H1 (cell line): ENCODE data around the gene SELENOV. TPM values are rescaled to one million over a fixed set of nuclear protein-coding genes. Genes with fewer than 3 reads are reported as not detected.

ENCODE experiments used
- ATF3 ChIP-seq: IDR thresholded peaks from 2 replicates; pipeline ENCODE4 v1.6.1; 2011; ENCODE audit warnings: low read depth, mild to moderate bottlenecking, low read length; ENCODE audit not compliant: insufficient read depth
- CHD2 ChIP-seq: IDR thresholded peaks from 2 replicates; pipeline ENCODE4 v1.6.1; 2012; ENCODE audit warnings: low read length, improper control_type of control experiment
- CREB1 ChIP-seq: IDR thresholded peaks from 2 replicates; pipeline ENCODE4 v1.6.1; 2012; ENCODE audit warnings: inconsistent platforms
- GABPA ChIP-seq: IDR thresholded peaks from 2 replicates; pipeline ENCODE4 v1.6.1; 2011; ENCODE audit warnings: mild to moderate bottlenecking, low read length, moderate library complexity, borderline replicate concordance; ENCODE audit not compliant: insufficient read depth
- JUND ChIP-seq: IDR thresholded peaks from 2 replicates; pipeline ENCODE4 v1.6.1; 2011; ENCODE audit warnings: mild to moderate bottlenecking, improper control_type of control experiment, low read length
- KDM1A ChIP-seq: fragments of 200-600, 300-600 bp; sonication (generic); IDR thresholded peaks from 2 replicates; pipeline ENCODE4 v1.7.1; 2016; ENCODE audit warnings: mild to moderate bottlenecking, low read length, borderline replicate concordance
- KDM4A ChIP-seq: IDR thresholded peaks from one replicate; pipeline ENCODE4 v1.7.1; 2012; ENCODE audit warnings: low read depth, mild to moderate bottlenecking, moderate library complexity, low read length, inconsistent platforms; ENCODE audit not compliant: severe bottlenecking
- KDM5A ChIP-seq: fragments of 200-600 bp; IDR thresholded peaks from 2 replicates; pipeline ENCODE4 v1.7.1; 2012; ENCODE audit warnings: mild to moderate bottlenecking, low read length, inconsistent platforms, mixed read lengths
- MAX ChIP-seq: IDR thresholded peaks from 2 replicates; pipeline ENCODE4 v1.6.1; 2012; ENCODE audit warnings: inconsistent platforms
- POLR2A ChIP-seq, 2 experiments: IDR thresholded peaks; 1 replicate in 1 of 2; 2 replicates in 1 of 2; pipeline ENCODE4 v1.6.1; 2011; ENCODE audit warnings: low read depth in 2 of 2, low read length in 2 of 2, mild to moderate bottlenecking in 2 of 2; ENCODE audit errors: control extremely low read depth in 1 of 2
- POU5F1 ChIP-seq: IDR thresholded peaks from 2 replicates; pipeline ENCODE4 v1.6.1; 2011; ENCODE audit warnings: low read depth, mild to moderate bottlenecking, low read length, moderate library complexity
- RAD21 ChIP-seq, 2 experiments: IDR thresholded peaks in 1 of 2; conservative IDR thresholded peaks in 1 of 2; 2 replicates each; pipeline ENCODE4 v1.6.1; 2011; ENCODE audit warnings: low read depth in 2 of 2, low read length in 2 of 2, improper control_type of control experiment in 1 of 2, inconsistent platforms in 1 of 2, mild to moderate bottlenecking in 1 of 2, moderate library complexity in 1 of 2
- RFX5 ChIP-seq: IDR thresholded peaks from 2 replicates; pipeline ENCODE4 v1.6.1; 2011; ENCODE audit warnings: low read depth, low read length, improper control_type of control experiment, borderline replicate concordance
- RNF2 ChIP-seq: fragments of 200-900, 300-1000 bp; sonication (generic); IDR thresholded peaks from 2 replicates; pipeline ENCODE4 v1.7.1; 2016; ENCODE audit warnings: borderline replicate concordance, low read depth, mild to moderate bottlenecking, antibody characterized with exemption, low read length; ENCODE audit not compliant: poor library complexity, severe bottlenecking; ENCODE audit errors: missing control alignments
- SAP30 ChIP-seq: fragments of 300-600 bp; sonication (generic); IDR thresholded peaks from 2 replicates; pipeline ENCODE4 v1.7.1; 2012; ENCODE audit warnings: low read length, moderate library complexity, mild to moderate bottlenecking, inconsistent platforms; ENCODE audit not compliant: insufficient read depth, insufficient replicate concordance
- SIX5 ChIP-seq: IDR thresholded peaks from 2 replicates; pipeline ENCODE4 v1.6.1; 2011; ENCODE audit warnings: mild to moderate bottlenecking, low read depth, low read length
- SP1 ChIP-seq: IDR thresholded peaks from 2 replicates; pipeline ENCODE4 v1.6.1; 2011; ENCODE audit warnings: low read depth, low read length
- SP2 ChIP-seq: IDR thresholded peaks from 2 replicates; pipeline ENCODE4 v1.6.1; 2012; ENCODE audit warnings: mild to moderate bottlenecking, low read length, inconsistent platforms
- SUZ12 ChIP-seq: fragments of 200-600 bp; sonication (generic); IDR thresholded peaks from 2 replicates; pipeline ENCODE4 v1.6.1; 2012; ENCODE audit warnings: mild to moderate bottlenecking, inconsistent platforms, low read length, moderate library complexity, mixed read lengths
- TAF7 ChIP-seq: optimal IDR thresholded peaks from 2 replicates; pipeline ENCODE3; 2011; ENCODE audit warnings: low read depth, mild to moderate bottlenecking, inconsistent platforms, low read length, moderate library complexity, borderline replicate concordance
- ZNF274 ChIP-seq: IDR thresholded peaks from 2 replicates; pipeline ENCODE4 v1.7.0; 2012; ENCODE audit warnings: low read length, borderline replicate concordance; ENCODE audit errors: extremely low read depth
- polyA plus RNA-seq, 7 experiments: library from polyadenylated mRNA; depleted of rRNA in 3 of 7; stranded (reverse) in 5 of 7; unstranded in 2 of 7; fragments of >200 nt in 5 of 7; fragments of 200-250 nt in 2 of 7; gene quantifications; 1 replicate in 5 of 7; 2 replicates in 1 of 7; 4 replicates in 1 of 7; pipeline versions ENCODE4 v1.2.1 to v1.2.3, GENCODE V29; 2011 to 2013; ENCODE audit warnings: missing spikeins in 2 of 7, mixed read lengths in 2 of 7
- total RNA-seq: library from RNA; stranded (reverse); fragmentation: NEBNext Ultra II Directional; extraction: Animal tissue kit (Norgen Biotek cat#: 25700); gene quantifications from 2 replicates; pipeline ENCODE4 v1.2.1, GENCODE V29; 2021
- TF ChIP-seq, protein P1 (sequence below): IDR thresholded peaks from 2 replicates; pipeline ENCODE4 v1.6.1; 2011; ENCODE audit warnings: low read length, improper control_type of control experiment

SELENOV gene
- total and polyA plus RNA-seq, 2 of the 8 experiments (the other 6 are each of a cell fraction or from before 2014, with no cell fraction given): 8.4 to 10.7 TPM

DNA sequence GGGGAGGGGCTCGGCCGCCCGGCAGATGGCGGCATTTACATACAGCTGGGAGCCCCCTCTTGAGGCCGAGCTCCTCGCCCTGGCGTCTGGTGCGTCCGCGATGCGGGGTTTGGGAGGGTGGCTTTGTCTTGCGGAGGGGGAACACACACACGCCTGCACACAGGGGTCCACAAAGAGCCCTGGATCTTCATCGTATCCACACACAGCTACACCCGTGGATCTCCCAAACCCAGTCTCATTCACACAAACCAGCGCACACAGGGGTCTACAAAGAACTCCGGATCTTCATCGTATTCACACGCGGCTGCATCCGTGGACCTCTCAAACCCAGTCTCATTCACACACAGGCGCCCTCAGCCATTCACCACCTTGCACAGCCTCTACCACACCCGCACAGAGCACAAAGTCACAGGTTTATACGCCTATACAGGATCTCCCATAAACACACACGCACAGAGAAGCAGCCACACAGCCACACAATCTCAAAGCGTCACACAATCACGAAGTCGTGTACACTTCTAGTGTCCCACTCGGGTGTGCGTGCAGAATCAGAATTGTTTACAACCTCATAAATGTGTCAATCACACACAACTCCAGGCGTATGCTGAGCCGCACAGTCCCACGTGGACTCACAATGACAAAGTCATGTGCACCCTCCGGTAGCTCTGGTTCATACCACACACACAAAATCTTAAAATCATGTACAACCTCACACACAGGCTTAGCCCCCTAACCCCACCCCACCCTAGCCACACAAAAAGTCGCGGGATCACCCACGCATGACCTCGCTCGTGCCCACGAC, 16.7 kb upstream of the SELENOV start (continued):
- TF ChIP-seq SIX5 (no peak), ZNF274 (no peak), CHD2 (peak; percentile 48; the same call in 1 of the 2 replicates), ATF3 (no peak), GABPA (no peak), JUND (no peak), POU5F1 (no peak), RFX5 (no peak), CREB1 (no peak), KDM5A (no peak), SP2 (no peak), SAP30 (no peak), KDM4A (peak; percentile 54), RAD21 (IDR thresholded peaks at IDR 0.05 in 1 of 2, conservative IDR thresholded peaks at IDR 0.05 in 1 of 2; ENCODE audit: low read depth in 2 of 2, low read length in 2 of 2) (peak; percentile 40 to 47), KDM1A (peak; percentile 28; the same call in 1 of the 2 replicates), SP1 (peak; percentile 32; the same call in 1 of the 2 replicates), POLR2A (IDR thresholded peaks at IDR 0.05; ENCODE audit: control extremely low read depth in 1 of 2, low read depth in 2 of 2, low read length in 2 of 2) (peak in 1 of 2 experiments; percentile 38; a peak in 1 of 3 replicates), RNF2 (no peak), SUZ12 (peak; percentile 29; the same call in 1 of the 2 replicates), MAX (peak; percentile 49), TAF7 (no peak)
- TF ChIP-seq, protein P1, sequence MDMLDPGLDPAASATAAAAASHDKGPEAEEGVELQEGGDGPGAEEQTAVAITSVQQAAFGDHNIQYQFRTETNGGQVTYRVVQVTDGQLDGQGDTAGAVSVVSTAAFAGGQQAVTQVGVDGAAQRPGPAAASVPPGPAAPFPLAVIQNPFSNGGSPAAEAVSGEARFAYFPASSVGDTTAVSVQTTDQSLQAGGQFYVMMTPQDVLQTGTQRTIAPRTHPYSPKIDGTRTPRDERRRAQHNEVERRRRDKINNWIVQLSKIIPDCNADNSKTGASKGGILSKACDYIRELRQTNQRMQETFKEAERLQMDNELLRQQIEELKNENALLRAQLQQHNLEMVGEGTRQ: no peak
